ENCODE data around the gene OR10D3. TPM values are rescaled to one million over a fixed set of nuclear protein-coding genes. Genes with fewer than 3 reads are reported as not detected.

Gene OR10D3
- not detected in 2 replicates for total RNA-seq (ENCODE audit: low replicate concordance)

- no peak for DNase-seq (ENCODE audit: low read depth)
- TF ChIP-seq CTCF (IDR thresholded peaks at IDR 0.05; ENCODE audit: insufficient read depth, low read length): no peak
- H3K4me3 ChIP-seq (ENCODE audit: low read depth, low read length): no peak within 1 kb of the TSS
These were observed at the start of gene OR10D3 for GRCh38 chr11:124183068-124183467. OR10D3 (plus strand) TSS chr11:124183345; CDS start chr11:124185270, 1,925 bp downstream.

GRCh38 chr11:124143034-124143433 is 40.1 kb upstream of the OR10D3 start:
- no peak overlapping the region for H3K4me3 ChIP-seq (ENCODE audit: low read depth, low read length)
- TF ChIP-seq CTCF (IDR thresholded peaks at IDR 0.05; ENCODE audit: insufficient read depth, low read length): no peak
- DNase-seq (ENCODE audit: low read depth): no peak

- no peak for DNase-seq (ENCODE audit: low read depth)
- TF ChIP-seq CTCF (IDR thresholded peaks at IDR 0.05; ENCODE audit: insufficient read depth, low read length): no peak
These were observed 35.2 kb upstream of the OR10D3 start for GRCh38 chr11:124147951-124148350.

GRCh38 chr11:124150684-124151083 is 32.5 kb upstream of the OR10D3 start:
- no peak overlapping the region for H3K4me3 ChIP-seq (ENCODE audit: low read depth, low read length)
- no peak for DNase-seq (ENCODE audit: low read depth)
- TF ChIP-seq CTCF (IDR thresholded peaks at IDR 0.05; ENCODE audit: insufficient read depth, low read length): no peak

More at GRCh38 chr11:124147951-124148350, 35.2 kb upstream of the OR10D3 start:
- H3K4me3 ChIP-seq (ENCODE audit: low read depth, low read length): no peak overlapping the region

GRCh38 chr11:124152770-124153407 is 30.3 kb upstream of the OR10D3 start:
- DNase-seq (ENCODE audit: low read depth): no peak
- H3K4me3 ChIP-seq (ENCODE audit: low read depth, low read length): no peak overlapping the region
- peak; percentile 11 for TF ChIP-seq CTCF (IDR thresholded peaks at IDR 0.05; ENCODE audit: insufficient read depth, low read length)

GRCh38 chr11:124153821-124154220 is 29.3 kb upstream of the OR10D3 start:
- H3K4me3 ChIP-seq (ENCODE audit: low read depth, low read length): no peak overlapping the region
- DNase-seq (ENCODE audit: low read depth): no peak
- TF ChIP-seq CTCF (IDR thresholded peaks at IDR 0.05; ENCODE audit: insufficient read depth, low read length): no peak

- no peak for DNase-seq (ENCODE audit: low read depth)
- no peak for TF ChIP-seq CTCF (IDR thresholded peaks at IDR 0.05; ENCODE audit: insufficient read depth, low read length)
These were observed 23.7 kb upstream of the OR10D3 start for GRCh38 chr11:124159481-124159880.

More at GRCh38 chr11:124159481-124159880, 23.7 kb upstream of the OR10D3 start:
- no peak overlapping the region for H3K4me3 ChIP-seq (ENCODE audit: low read depth, low read length)
